ENCODE results near the gene COL28A1. TPM values are rescaled to one million over a fixed set of nuclear protein-coding genes. Genes with fewer than 3 reads are reported as not detected.

COL28A1 gene
- total RNA-seq, 1 donor from 2014 or later, result 0.16 TPM

GRCh38 chr7:7495171-7495570 is 40.5 kb downstream of the COL28A1 start:
- ChIA-PET CTCF (no interaction called here), POLR2A (no interaction called here)
- DNase-seq (no peak), ATAC-seq (ENCODE audit: low read depth) (no peak)
- Mint-ChIP-seq H3K27ac (no peak overlapping the region), H3K4me1 (peaks cover 13% of the 10 kb centered on the region), H3K36me3 (ENCODE audit: low read depth) (no peaks in the 10 kb centered on the region), H3K27me3 (no peaks in the 10 kb centered on the region), H3K9me3 (no peaks in the 10 kb centered on the region), H3K4me3 (no peak overlapping the region)
- intact Hi-C loops (cut with micrococcal nuclease), result no loop called here
- TF ChIP-seq CTCF (IDR thresholded peaks at IDR 0.05), result no peak

GRCh38 chr7:7491044-7491443 is 44.6 kb downstream of the COL28A1 start:
- H3K4me3 Mint-ChIP-seq, result no peak overlapping the region
- DNase-seq (no peak), ATAC-seq (ENCODE audit: low read depth) (no peak)
- peaks cover 8% of the 10 kb centered on the region for H3K9me3 Mint-ChIP-seq
- H3K4me1 Mint-ChIP-seq, result peaks cover 40% of the 10 kb centered on the region
- no peak overlapping the region for H3K27ac Mint-ChIP-seq
- POLR2A ChIA-PET, result no interaction called here
- no peak for TF ChIP-seq CTCF (IDR thresholded peaks at IDR 0.05)
- intact Hi-C loops (cut with micrococcal nuclease), result no loop called here
- H3K36me3 Mint-ChIP-seq (ENCODE audit: low read depth), result no peaks in the 10 kb centered on the region
- H3K27me3 Mint-ChIP-seq, result no peaks in the 10 kb centered on the region
- CTCF ChIA-PET, result no interaction called here

DNA sequence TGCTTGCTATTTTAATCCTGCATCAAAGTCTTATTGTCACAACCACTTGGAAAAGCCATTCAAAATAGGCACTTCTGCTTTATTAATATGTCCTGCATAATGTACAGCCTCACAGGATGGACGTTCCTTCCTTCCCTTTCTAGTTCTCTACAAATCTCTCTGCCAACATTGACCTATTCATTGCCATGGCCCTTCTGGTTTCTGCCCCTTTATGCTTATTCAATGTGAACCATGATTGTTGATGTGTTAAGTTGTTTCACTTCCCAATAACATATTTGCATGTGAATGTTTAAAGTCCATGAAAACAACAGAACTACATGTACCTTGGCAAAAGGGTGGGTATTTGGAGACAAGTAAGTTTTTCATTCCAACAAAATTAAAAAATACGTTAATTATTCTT is 45.7 kb downstream of the COL28A1 start:
- DNase-seq (no peak), ATAC-seq (ENCODE audit: low read depth) (peak; percentile 45)
- H3K27ac Mint-ChIP-seq, result peak overlapping the region; percentile 15
- CTCF ChIA-PET, result no interaction called here
- peak overlapping the region; percentile 33 for H3K4me3 Mint-ChIP-seq
- no peaks in the 10 kb centered on the region for H3K36me3 Mint-ChIP-seq (ENCODE audit: low read depth)
- H3K4me1 Mint-ChIP-seq, result peaks cover 43% of the 10 kb centered on the region
- H3K9me3 Mint-ChIP-seq, result peaks cover 10% of the 10 kb centered on the region
- H3K27me3 Mint-ChIP-seq, result no peaks in the 10 kb centered on the region
- intact Hi-C loops (cut with micrococcal nuclease), result no loop called here
- TF ChIP-seq CTCF (IDR thresholded peaks at IDR 0.05), result no peak
- POLR2A ChIA-PET, result no interaction called here

- DNase-seq (no peak), ATAC-seq (ENCODE audit: low read depth) (no peak)
- ChIA-PET CTCF (no interaction called here), POLR2A (no interaction called here)
- Mint-ChIP-seq H3K36me3 (ENCODE audit: low read depth) (no peaks in the 10 kb centered on the region), H3K4me1 (peaks cover 43% of the 10 kb centered on the region), H3K9me3 (peaks cover 12% of the 10 kb centered on the region), H3K27ac (peak overlapping the region; percentile 15), H3K4me3 (peak overlapping the region; percentile 33), H3K27me3 (no peaks in the 10 kb centered on the region)
- no peak for TF ChIP-seq CTCF (IDR thresholded peaks at IDR 0.05)
- intact Hi-C loops (cut with micrococcal nuclease), result no loop called here
Observed at GRCh38 chr7:7489546-7489945, 46.1 kb downstream of the COL28A1 start.

DNA sequence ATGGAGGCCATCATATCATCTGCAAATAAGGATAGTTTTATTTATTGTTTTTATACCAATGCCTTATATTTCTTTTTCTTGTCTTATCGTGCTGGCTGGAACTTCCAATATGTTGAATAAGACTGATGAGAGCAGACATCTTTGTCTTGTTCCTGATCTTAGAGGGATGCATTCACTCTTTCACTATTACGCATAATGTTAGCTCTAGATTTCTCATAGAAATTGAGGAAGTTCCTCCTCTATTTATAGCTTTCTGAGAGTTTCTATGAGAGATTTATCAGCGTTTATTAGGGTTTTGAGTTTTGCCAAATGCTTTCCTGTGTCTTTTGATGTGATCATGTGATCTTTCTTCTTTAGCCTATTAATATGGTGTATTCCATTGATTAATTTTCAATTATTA is 49.3 kb downstream of the COL28A1 start:
- Mint-ChIP-seq H3K4me3 (no peak overlapping the region), H3K9me3 (peaks cover 17% of the 10 kb centered on the region), H3K36me3 (ENCODE audit: low read depth) (no peaks in the 10 kb centered on the region), H3K27me3 (no peaks in the 10 kb centered on the region), H3K4me1 (peaks cover 41% of the 10 kb centered on the region), H3K27ac (no peak overlapping the region)
- DNase-seq (no peak), ATAC-seq (ENCODE audit: low read depth) (peak; percentile 42)
- POLR2A ChIA-PET, result no interaction called here
- TF ChIP-seq CTCF (IDR thresholded peaks at IDR 0.05), result no peak
- intact Hi-C loops (cut with micrococcal nuclease), result no loop called here
- CTCF ChIA-PET, result no interaction called here
